Liver (tissue), 9 donors: ENCODE results near the gene NAPSA. TPM values are rescaled to one million over a fixed set of nuclear protein-coding genes. Genes with fewer than 3 reads are reported as not detected.

Source experiments
- DNase-seq: peaks from one replicate; pipeline ENCODE4 v3.0.0-alpha.2; 2017; ENCODE audit warnings: low spot score
- H3K27ac ChIP-seq, 2 donors: one replicate each; pipeline ENCODE4 v1.7.0; 2013; ENCODE audit warnings: inconsistent platforms in 2 of 2, low read length in 2 of 2, control low read depth in 1 of 2, low read depth in 1 of 2, mild to moderate bottlenecking in 1 of 2
- H3K27me3 ChIP-seq, 4 donors: one replicate each; pipeline versions ENCODE4 v1.6.1 to v1.7.0; 2013; ENCODE audit warnings: low read length in 3 of 4, inconsistent platforms in 1 of 4, mild to moderate bottlenecking in 1 of 4, moderate library complexity in 1 of 4; ENCODE audit not compliant: control insufficient read depth in 4 of 4, insufficient read depth in 4 of 4
- H3K36me3 ChIP-seq, 4 donors: one replicate each; pipeline versions ENCODE4 v1.6.1 to v1.7.0; 2013; ENCODE audit warnings: low read length in 3 of 4, mild to moderate bottlenecking in 3 of 4, low read depth in 1 of 4, moderate library complexity in 1 of 4; ENCODE audit not compliant: control insufficient read depth in 4 of 4, insufficient read depth in 3 of 4
- H3K4me1 ChIP-seq, 4 donors: one replicate each; pipeline versions ENCODE4 v1.6.1 to v1.7.0; 2013; ENCODE audit warnings: low read length in 3 of 4, mild to moderate bottlenecking in 3 of 4, moderate library complexity in 1 of 4; ENCODE audit not compliant: control insufficient read depth in 4 of 4, insufficient read depth in 4 of 4
- H3K4me3 ChIP-seq, 3 donors: one replicate each; pipeline versions ENCODE4 v1.6.1 to v1.7.0; 2013; ENCODE audit warnings: low read length in 3 of 3, control low read depth in 1 of 3, low read depth in 1 of 3, mild to moderate bottlenecking in 1 of 3
- H3K9ac ChIP-seq, 2 donors: one replicate each; pipeline ENCODE4 v1.7.0; 2013; ENCODE audit warnings: low read length in 2 of 2, mild to moderate bottlenecking in 2 of 2, moderate library complexity in 2 of 2, control low read depth in 1 of 2, low read depth in 1 of 2
- H3K9me3 ChIP-seq, 4 donors: one replicate each; pipeline versions ENCODE4 v1.6.1 to v1.7.0; 2013; ENCODE audit warnings: low read length in 3 of 4; ENCODE audit not compliant: control insufficient read depth in 4 of 4
- ATF3 ChIP-seq: IDR thresholded peaks from 2 replicates; pipeline ENCODE4 v1.6.1; 2016; ENCODE audit warnings: antibody characterized with exemption
- CTCF ChIP-seq: fragments of 150-350 bp; IDR thresholded peaks from 2 replicates; pipeline ENCODE4 v1.5.1; 2017; ENCODE audit warnings: improper control_type of control experiment, low read depth, low read length; ENCODE audit not compliant: missing input control
- FOXA1 ChIP-seq: IDR thresholded peaks from 2 replicates; pipeline ENCODE4 v1.6.1; 2016; ENCODE audit warnings: antibody characterized with exemption
- GABPA ChIP-seq, 2 donors: IDR thresholded peaks in 1 of 2; conservative IDR thresholded peaks in 1 of 2; 2 replicates each; pipeline ENCODE4 v1.6.1; 2016; ENCODE audit warnings: antibody characterized with exemption in 2 of 2, mild to moderate bottlenecking in 1 of 2, moderate library complexity in 1 of 2
- HNF4A ChIP-seq, 2 donors: conservative IDR thresholded peaks; 2 replicates each; pipeline ENCODE4 v1.6.1; 2016; ENCODE audit warnings: antibody characterized with exemption in 2 of 2, mild to moderate bottlenecking in 2 of 2
- HNF4G ChIP-seq: IDR thresholded peaks from 2 replicates; pipeline ENCODE4 v1.6.1; 2016; ENCODE audit warnings: antibody characterized with exemption
- JUND ChIP-seq, 2 donors: IDR thresholded peaks; 2 replicates each; pipeline ENCODE4 v1.6.1; 2016; ENCODE audit warnings: antibody characterized with exemption in 2 of 2
- NR2F2 ChIP-seq: IDR thresholded peaks from 2 replicates; pipeline ENCODE4 v1.6.1; 2016; ENCODE audit warnings: antibody characterized with exemption
- RAD21 ChIP-seq, 2 donors: IDR thresholded peaks; 2 replicates each; pipeline ENCODE4 v1.6.1; 2016; ENCODE audit warnings: antibody characterized with exemption in 2 of 2, mild to moderate bottlenecking in 2 of 2
- REST ChIP-seq: IDR thresholded peaks from 2 replicates; pipeline ENCODE4 v1.6.1; 2016; ENCODE audit warnings: antibody characterized with exemption, mild to moderate bottlenecking
- RXRA ChIP-seq, 2 donors: IDR thresholded peaks; 2 replicates each; pipeline ENCODE4 v1.6.1; 2017 to 2018; ENCODE audit warnings: antibody characterized with exemption in 2 of 2, mild to moderate bottlenecking in 1 of 2
- SP1 ChIP-seq: IDR thresholded peaks from 2 replicates; pipeline ENCODE4 v1.6.1; 2018; ENCODE audit warnings: antibody characterized with exemption, mild to moderate bottlenecking
- YY1 ChIP-seq: IDR thresholded peaks from 2 replicates; pipeline ENCODE4 v1.6.1; 2016; ENCODE audit warnings: antibody characterized with exemption, mild to moderate bottlenecking
- ZBTB33 ChIP-seq: IDR thresholded peaks from 2 replicates; pipeline ENCODE4 v1.6.1; 2016; ENCODE audit warnings: antibody characterized with exemption
- WGBS: extraction: QIAGEN DNeasy Blood & Tissue Kit; methylation state at CpG from one replicate; pipeline ENCODE4 v1.1.7; 2013; 5-methylcytosine and 5-hydroxymethylcytosine counted together
- polyA plus RNA-seq, 2 donors: library from polyadenylated mRNA; stranded (reverse) in 1 of 2; unstranded in 1 of 2; fragments of 200-250 nt in 1 of 2; fragments of >200 nt in 1 of 2; fragmentation: Nextera tagmentation in 1 of 2; extraction: Ambion mirVana in 1 of 2; gene quantifications; one replicate each; pipeline versions ENCODE4 v1.2.1 to v1.2.3, GENCODE V29; 2013 to 2015
- total RNA-seq, 2 donors: library from RNA; depleted of rRNA; stranded (reverse); fragments of >200 nt; gene quantifications; one replicate each; pipeline ENCODE4 v1.2.3, GENCODE V29; 2014
- donor health status: healthy.
- donor health status: healthy.
- donor health status: healthy.
- donor health status: healthy.
- donor health status: healthy.

The NAPSA gene
- total and polyA plus RNA-seq, 4 donors = 0.28 to 0.74 (median 0.54) TPM

- no peak overlapping the region for H3K9ac ChIP-seq
- peak overlapping the region in 1 of 3 donors; percentile 61 for H3K4me3 ChIP-seq
- H3K9me3 ChIP-seq = no peaks in the 10 kb centered on the region
- peaks cover 0 to 3% (median 0%) of the 10 kb centered on the region in 4 donors for H3K27me3 ChIP-seq
- peaks cover 0 to under 1% (median 0%) of the 10 kb centered on the region in 4 donors for H3K36me3 ChIP-seq
- TF ChIP-seq REST (no peak), RAD21 (IDR thresholded peaks at IDR 0.05) (no peak), YY1 (no peak), JUND (IDR thresholded peaks at IDR 0.05) (no peak), FOXA1 (no peak), ZBTB33 (no peak), RXRA (IDR thresholded peaks at IDR 0.05) (no peak), ATF3 (no peak), HNF4A (conservative IDR thresholded peaks at IDR 0.05) (no peak)
- 1% methylated on average over 40 of the region's 40 CpGs for WGBS
- DNase-seq = no peak
- H3K4me1 ChIP-seq = peaks cover 22 to 58% (median 45%) of the 10 kb centered on the region in 4 donors
- H3K27ac ChIP-seq = no peak overlapping the region
These were observed 36.6 kb downstream of the NAPSA start for GRCh38 chr19:50328873-50329145.

DNA sequence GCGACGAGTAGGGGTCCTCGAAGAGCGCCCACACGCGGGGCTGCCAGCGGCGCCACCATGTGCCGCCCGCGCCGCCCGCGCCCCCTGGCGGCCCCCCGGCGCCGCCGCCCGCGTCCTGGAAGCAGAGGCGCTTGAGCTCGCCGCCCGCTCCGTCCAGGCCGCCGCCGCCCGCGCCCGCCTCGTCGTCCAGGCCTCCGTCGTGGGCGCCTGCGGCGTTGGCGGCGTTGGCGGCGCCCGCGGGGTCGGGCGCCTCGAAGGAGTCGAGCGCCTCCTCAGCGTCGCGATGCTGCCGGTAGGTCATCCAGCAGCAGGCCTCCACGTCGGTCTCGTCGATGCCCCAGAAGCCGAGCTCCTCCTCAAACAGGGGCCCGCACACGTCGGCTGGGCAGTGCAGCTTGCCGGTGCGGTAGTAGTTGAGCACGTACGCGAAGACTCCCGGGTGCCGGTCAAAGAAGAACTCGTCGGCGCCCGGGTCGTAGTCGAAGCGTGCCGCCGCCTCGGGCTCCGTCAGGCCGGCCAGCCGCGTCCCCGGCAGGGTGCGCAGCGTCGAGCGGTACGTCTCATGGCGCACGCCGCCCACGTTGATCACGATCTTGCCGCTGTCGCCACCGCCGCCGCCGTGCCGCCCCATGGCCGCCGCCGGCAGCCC lies 37.1 kb downstream of the NAPSA start:
- Histone ChIP-seq H3K9ac (no peak overlapping the region), H3K27ac (peak overlapping the region in 1 of 2 donors; percentile 11), H3K4me3 (peak overlapping the region in 1 of 3 donors; percentile 61), H3K9me3 (no peaks in the 10 kb centered on the region), H3K36me3 (peaks cover 0 to 5% (median under 1%) of the 10 kb centered on the region in 4 donors), H3K27me3 (peaks cover 0 to 3% (median 0%) of the 10 kb centered on the region in 4 donors), H3K4me1 (peaks cover 22 to 57% (median 44%) of the 10 kb centered on the region in 4 donors)
- DNase-seq = no peak
- no peak for TF ChIP-seq NR2F2
- no peak for TF ChIP-seq RAD21 (IDR thresholded peaks at IDR 0.05)
- TF ChIP-seq HNF4G = no peak
- peak; percentile 18 for TF ChIP-seq CTCF
- no peak for TF ChIP-seq GABPA (IDR thresholded peaks at IDR 0.05 in 1 of 2, conservative IDR thresholded peaks at IDR 0.05 in 1 of 2)
- TF ChIP-seq RXRA (IDR thresholded peaks at IDR 0.05) = no peak
- no peak for TF ChIP-seq SP1
- 4% methylated on average over 104 of the region's 104 CpGs for WGBS
